Left cardiac atrium (tissue), 4 donors: Measurements from ENCODE around the gene MAFB. TPM values are rescaled to one million over a fixed set of nuclear protein-coding genes. Genes with fewer than 3 reads are reported as not detected.
"Not testable (repeated sequence)": the region's sequence is repeated elsewhere in the genome, so short reads cannot be mapped to it uniquely, and the experiment has no call there.

Source experiments
- ATAC-seq, 2 donors: fragments of 200-7000 bp; cut with Tn5 transposase; one replicate each; pipeline ENCODE4 v1.9.1; 2020; ENCODE audit warnings: mild to moderate bottlenecking in 2 of 2, moderate library complexity in 2 of 2
- DNase-seq: peaks from one replicate; pipeline ENCODE4 v3.0.0-alpha.2; 2020
- intact Hi-C, 2 donors: fragments of 100-400 bp; cut with DNase I; formaldehyde crosslinking; loops; one replicate each; pipeline versions ENCODE4 v1.14.1 to v1.15.1; 2022 to 2023
- long read RNA-seq: library from polyadenylated mRNA; unstranded; transcript quantifications from one replicate; pipeline ENCODE4 v2.0.0, GENCODE V29; 2021
- total RNA-seq, 2 donors: library from RNA; stranded (reverse); fragmentation: NEBNext Ultra II Directional; extraction: Animal tissue kit (Norgen Biotek cat#: 25700); gene quantifications; one replicate each; pipeline ENCODE4 v1.2.1, GENCODE V29; 2021
- donor health status: DM: no; HTN: yes; CAD: no.
- donor health status: DM: no; HTN: yes; CAD: no; lungs with severe emphysema.
- donor health status: DM: yes; HTN: yes; CAD: no.
- donor health status: Dilated cardiomyopathy.

Gene MAFB
- total RNA-seq = 10 to 100 TPM; 24.8 to 32.5 TPM
- long read RNA-seq, transcript MAFB-201 (1 exons, 3,393 nt) = major isoform, 14 of 14 reads
- long read RNA-seq, partial matches to known transcripts = 0 of 14 reads
- long read RNA-seq, other reads (novel, unspliced or antisense) = 0 of 14 reads

DNA sequence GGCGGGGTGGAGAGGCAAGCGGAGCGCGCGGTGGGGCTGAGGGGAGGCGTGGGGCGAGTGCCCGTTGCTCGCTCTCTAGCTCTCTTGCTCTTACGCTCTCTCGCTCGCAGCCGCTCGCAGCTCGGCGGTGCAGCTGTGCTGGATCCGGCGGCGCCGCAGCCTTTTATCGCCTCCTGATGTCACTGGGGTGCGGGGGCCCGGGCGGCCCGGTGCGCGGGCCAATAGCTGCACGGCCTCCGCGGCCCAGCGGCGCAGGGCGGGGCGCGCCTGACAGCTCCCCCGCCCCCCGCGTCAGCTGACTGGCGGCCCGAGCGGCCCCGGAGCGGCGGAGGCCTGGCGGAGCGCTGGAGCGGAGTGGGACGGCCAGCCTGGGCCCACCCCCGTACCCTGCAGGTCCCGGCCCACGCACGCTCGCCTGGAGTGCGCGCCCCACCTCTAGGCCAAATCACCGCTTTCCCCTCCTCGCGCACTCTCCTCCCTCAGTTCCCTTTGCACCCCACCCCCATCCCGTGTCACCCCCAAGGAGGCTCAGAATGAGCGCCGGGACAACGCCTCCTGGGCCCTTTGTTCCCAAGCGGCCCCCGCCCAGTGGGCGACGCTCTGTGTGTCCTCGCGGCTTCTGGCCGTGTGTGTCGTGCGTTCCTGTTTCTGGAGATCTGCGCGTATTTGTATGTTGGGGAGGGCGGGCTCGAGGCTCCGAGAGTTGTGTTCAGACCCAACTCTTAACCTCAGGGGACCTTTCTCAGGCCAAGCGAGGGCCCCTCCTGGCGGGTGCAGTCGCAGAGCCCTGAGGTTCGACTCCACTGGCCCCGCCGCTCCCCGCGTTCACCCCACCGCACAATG is at the start of gene MAFB:
Gene MAFB, minus strand, starts transcription at position 137 of the 843 bp plus-strand sequence. CDS start 386 bp downstream, outside the sequence.
- intact Hi-C loops = loop anchor here in 1 of 2 donors (5.0 to 10.0 kb wide), 2 partner anchors 217 to 1425 kb away; no protein-coding TSS in a partner anchor
- ATAC-seq = peak; percentile 89 to 90

DNA sequence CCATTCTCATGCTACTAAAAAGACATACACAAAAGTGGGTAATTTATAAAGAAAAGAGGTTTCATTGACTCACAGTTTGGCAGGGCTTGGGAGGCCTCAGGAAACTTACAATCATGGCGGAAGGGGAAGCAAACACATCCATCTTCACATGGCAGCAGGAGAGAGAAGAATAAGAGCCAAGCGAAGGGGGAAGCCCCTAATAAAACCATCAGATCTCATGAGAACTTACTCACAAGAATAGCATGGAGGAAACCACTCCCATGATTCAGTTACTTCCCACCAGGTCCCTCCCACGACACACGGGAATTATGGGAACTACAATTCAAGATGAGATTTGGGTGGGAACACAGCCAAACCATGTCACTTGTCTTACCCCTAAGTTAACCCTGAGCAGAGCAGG is 47.4 kb upstream of the MAFB start:
- intact Hi-C loops, ATAC-seq, DNase-seq: not testable (repeated sequence)

More for the DNA sequence above, at the start of gene MAFB:
- DNase-seq = peak; percentile 95

DNA sequence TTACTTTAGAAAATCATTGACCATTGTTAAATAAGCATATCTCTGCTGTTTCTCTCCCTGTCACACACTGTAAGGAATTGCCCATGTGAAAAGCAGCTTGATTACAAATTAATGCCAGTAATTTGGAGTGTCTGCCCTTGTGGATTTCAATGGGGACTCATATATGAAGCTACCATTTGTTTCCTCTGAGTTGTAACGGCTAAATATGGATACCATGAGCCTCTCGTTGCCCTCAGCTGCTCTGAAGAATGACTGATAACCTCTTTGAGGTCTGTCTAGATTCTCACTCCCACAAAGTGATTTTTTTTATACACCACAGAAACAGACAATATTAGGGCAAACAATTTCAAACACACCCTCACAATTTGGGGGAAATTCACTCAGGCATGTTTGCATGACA is 40.0 kb upstream of the MAFB start:
- DNase-seq = no peak
- intact Hi-C loops = no loop called here
- ATAC-seq = no peak

DNA sequence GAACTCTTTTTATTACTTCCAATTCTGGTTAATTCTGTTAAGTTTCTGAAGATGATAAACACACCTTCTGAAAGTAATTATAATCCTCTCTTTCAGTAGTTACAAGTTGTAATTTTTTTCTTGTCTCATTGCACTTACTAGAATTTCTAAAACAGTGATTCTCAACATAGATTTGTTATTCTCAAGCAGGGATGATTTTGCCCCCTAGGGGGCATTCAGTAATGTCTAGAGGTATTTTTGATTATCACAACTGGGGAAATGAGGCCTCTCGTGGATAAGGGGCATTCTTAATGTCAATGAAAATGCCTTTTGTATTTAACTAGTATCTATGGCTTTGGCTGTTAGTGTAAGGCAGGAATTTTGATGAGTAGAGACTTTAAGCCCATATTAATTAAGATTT is 39.4 kb upstream of the MAFB start:
- ATAC-seq = no peak
- no peak for DNase-seq
- intact Hi-C loops = no loop called here

DNA sequence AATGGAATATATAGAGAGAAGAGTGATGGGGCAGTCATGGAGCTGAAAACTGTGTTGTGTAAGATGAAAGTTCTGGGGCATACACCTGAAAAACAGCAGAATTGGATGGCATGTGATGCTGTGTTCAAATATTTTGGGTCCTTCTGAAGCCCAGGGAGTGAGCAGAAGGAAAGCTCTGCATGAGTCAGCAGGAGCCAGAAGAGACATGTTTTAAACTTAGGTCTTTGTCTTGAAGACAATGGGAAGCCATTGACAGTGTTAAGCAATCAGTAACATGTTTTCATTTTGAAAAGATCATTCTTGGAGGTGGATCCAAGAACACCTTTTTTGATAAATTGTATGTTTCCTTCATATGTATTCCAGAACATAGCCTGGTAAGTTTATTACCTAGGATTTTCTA is 38.9 kb upstream of the MAFB start:
- DNase-seq (no peak), ATAC-seq (no peak)
- intact Hi-C loops = no loop called here

DNA sequence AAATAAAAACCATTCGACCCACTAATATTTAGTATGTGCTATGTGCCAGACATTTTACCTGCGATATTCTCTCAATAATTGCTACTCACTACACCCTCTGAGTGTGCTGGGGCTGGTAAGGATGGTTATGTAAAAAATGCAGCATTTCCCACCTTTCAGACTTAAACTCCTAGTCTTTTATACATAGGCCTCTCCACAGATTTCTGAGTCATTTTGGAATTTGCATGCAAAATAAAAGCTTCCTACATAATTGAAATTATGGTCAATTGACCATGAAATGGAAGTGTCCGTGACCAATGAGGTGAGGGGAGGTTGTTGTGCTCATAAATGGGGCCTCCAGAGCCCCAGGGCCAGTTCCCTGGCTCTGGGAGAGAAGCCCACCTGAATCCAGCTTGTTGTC is 37.7 kb upstream of the MAFB start:
- intact Hi-C loops = no loop called here
- ATAC-seq (no peak), DNase-seq (no peak)

DNA sequence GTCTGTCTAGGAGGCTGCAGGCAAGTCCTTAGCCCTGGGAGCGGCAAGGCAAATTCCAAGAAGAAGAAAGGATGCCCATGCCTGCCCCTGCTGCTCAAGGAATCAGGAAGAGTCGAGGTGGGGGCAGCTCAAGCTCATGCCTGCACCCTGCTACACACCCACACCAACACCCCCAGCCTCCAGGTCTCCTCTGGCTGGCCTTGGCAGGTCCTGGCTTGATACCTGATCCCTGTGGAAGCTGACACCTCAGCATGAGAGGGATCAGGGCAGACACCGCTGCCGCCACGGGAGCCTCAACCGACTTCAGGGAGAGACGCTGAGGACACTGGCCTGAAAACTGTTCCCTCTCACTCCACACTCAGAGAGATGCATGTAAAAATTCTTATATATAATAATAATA is 35.5 kb upstream of the MAFB start:
- intact Hi-C loops = no loop called here
- ATAC-seq (no peak), DNase-seq (no peak)

DNA sequence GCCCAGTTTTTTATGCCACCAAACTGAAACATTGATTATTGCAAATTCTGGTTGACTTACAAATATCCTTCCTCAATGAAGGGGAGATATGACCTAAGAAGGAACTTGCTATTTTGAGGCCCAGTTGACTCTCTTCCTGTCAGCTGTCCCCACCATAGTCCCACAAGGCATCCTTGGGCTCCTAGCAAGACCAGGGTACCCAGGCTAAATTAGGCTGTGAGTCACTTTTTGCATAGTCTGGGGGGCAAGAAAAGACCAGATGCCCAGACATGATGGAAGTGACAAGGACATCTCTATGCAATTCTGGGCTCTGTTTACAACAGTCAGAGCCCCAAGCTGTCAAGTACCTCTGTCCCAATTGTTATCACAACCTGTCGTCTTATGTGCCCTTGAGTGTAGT is 31.8 kb upstream of the MAFB start:
- intact Hi-C loops = no loop called here
- no peak for ATAC-seq

DNA sequence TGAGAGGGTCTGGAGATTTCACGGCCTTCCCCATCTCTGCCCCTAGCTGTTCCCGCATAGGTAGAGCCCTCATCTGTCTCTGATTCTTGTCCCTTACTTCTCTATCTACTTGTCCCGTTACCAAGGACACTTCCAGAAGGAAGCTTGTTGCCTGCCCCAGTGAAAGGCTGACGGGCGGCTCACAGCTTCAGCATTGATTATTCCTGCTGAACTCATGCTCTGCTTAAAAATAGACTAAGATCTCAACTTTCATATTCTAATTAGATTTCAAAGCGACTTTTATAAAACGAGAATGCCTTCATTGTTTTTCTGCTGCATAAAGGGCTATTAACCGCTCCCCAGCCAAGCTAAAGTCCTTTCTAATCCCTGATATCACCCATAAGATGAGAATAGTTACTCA is 31.1 kb upstream of the MAFB start:
- intact Hi-C loops = no loop called here
- no peak for DNase-seq
- ATAC-seq = no peak

More for the DNA sequence above, 31.8 kb upstream of the MAFB start:
- DNase-seq = no peak

DNA sequence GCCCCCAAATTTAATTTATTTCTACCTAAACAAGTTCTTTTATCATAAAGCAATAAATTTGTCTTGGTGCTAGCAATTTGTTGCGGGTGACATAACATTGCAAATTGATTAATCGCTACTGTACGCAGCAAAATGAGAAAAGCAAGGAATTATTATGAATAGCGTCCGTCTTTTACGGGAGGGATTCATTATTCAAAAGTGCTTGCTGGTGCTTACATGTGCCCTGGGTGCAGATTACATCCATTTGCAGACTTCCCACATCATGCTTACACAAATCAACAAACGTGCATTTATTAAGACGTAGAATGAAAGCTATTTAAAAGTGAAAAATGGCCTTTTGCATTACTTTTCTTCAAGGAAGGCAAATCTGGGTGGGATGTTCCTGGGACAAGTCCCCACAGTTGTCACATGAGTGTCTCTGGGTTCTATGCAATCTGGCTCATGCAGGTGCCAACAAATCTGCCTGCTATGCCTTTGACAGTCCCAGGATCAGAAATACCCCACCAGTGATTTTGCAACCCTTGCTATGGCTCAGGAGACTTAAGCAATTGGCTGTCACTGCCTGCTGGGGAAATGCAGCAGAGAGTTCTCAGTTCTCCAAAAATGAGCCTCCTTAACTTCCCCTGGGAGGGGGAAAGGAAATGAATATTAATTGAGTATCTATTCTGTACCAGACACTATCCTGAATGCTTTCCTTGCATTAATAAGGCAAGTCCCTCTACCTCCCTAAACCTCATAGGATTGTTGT is 30.1 kb upstream of the MAFB start:
- DNase-seq (no peak), ATAC-seq (no peak)
- intact Hi-C loops = no loop called here

DNA sequence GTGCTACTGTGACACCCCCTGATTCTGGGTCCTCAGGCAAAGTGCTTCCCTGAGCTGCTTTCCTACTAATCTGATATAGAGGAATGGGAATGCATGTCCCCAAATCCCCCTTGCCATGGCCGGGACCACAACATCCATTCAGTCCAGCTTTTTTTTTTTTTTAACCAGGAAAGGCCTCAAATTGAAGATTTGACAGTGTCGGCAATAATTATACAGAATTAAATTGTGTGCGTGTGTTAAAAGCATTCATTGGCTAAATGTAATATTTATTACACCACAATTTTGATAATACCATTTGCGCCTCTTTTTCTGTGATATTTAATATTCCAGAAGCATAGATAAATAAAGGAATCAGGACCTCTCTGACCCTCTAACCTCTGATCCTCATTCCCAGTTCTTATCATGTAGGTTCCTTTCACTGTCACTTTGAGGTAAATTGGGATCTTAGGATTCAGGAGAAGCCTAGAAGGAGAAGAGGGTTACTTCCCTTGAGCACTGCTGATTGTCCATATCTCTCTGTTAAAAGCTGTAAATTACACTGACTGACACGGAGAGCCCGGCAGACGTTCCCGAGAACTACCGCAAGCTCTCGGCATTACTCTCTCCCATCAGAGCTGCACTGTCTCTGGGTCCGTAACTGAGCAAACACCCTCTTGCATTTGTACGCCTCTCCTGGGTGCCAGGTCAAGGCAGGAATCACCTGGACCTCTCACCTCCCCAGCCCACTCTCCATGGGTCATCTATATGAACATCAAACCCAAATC is 29.4 kb upstream of the MAFB start:
- ATAC-seq (no peak), DNase-seq (no peak)
- intact Hi-C loops = no loop called here

DNA sequence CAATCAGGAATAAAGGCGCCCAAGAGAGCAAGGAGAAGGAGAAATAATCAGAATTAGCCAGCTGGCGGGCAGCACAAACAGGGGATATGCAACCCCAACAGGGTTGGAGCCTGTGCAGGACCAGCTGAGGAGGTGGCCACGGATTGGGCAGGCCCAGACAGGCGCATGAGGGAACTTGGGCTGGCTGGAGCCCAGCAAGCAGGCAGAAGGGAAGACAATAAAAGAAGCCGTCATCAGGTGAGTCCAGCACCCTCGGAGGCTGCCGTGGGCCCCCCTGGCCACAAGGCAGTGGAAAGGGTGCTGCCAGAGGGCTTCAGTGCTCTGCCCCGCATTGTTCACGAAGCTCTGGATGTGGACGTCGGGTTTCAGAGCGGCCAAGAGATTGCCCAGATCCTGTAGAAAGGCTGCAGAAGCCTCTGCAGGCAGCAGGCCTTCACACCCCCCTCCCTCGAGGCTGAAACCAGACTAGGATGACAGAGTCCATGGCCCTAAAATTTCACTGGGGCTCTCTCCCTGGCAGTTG is 28.4 kb upstream of the MAFB start:
- no peak for ATAC-seq
- intact Hi-C loops = no loop called here
- no peak for DNase-seq

DNA sequence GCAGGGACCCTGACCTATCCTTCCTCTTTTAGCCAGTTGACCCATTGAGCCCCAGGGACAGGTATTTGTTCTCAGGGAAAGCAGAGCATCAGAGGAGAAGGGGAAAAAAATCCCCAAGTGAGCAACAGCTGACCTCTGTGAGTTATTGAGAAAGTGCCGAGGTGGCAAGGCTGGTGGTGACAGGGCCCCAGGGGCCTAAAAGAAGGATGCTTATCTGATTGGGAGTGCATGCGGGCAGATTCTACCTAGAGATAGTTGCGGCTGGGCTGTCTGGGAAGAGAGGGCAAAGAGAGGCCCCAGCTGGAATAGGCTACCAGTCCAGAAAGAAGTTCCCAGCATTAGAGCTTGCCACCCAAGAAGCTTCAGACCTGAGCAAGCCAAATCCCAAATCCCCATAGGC is 26.5 kb upstream of the MAFB start:
- ATAC-seq (no peak), DNase-seq (no peak)
- intact Hi-C loops = no loop called here

DNA sequence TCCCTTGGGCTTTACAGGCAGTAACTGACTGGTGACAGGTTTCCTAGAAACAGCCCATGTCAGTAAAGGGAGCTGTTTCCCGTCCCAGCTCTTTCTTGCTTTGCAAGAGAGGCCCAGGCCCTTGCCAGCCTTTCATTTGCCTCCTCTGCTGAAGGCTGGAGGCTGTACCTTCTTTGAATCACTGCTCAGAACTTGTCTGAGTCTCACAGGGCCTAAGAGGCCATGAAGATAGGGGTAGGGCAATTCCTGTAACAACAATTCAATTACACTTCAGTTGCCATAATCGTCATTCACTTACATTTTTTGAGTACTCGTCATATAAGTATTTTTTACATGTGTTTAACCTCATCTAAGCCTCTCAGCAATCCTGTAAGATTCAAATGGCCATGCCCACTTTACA is 25.9 kb upstream of the MAFB start:
- no peak for ATAC-seq
- intact Hi-C loops = no loop called here
- DNase-seq = no peak

DNA sequence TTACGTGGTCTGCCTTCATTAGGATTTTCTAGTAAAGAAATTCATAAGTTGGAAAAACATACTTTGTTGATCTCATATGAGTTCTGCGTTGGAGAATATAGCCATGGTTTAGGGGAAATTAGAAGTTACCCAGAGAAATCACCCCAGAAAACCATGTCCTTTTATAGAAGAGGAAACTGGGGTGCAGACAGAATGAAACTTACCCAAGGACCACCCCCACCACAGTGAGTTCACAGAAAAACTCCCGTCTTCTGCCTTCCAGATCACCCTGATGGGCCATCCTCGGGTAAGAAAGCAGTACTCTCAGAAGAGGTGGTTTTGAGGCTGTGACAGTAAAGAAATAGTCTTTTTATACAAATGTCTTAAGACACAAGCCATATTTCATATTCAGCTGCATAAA is 25.1 kb upstream of the MAFB start:
- ATAC-seq = no peak
- intact Hi-C loops = no loop called here
- no peak for DNase-seq

DNA sequence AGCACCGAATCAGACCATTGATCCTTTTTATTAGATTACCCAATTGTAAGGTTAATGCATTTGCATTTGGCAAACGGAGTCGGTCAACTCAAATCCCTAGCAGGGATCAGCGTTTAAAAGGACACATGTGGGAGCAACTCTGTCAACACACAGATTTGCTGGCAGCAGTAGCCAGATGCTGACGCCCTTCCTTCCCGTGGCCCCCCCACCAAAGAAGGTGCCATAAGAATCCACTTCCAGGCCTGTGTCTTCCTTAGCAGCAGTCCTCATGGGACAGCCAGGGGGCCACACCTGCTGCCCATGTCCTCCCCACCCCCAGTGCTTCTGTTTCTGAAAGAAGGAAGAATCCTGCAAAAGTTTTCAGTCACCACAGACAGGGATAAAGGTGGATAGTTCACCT is 24.5 kb upstream of the MAFB start:
- ATAC-seq (no peak), DNase-seq (no peak)
- intact Hi-C loops = no loop called here

DNA sequence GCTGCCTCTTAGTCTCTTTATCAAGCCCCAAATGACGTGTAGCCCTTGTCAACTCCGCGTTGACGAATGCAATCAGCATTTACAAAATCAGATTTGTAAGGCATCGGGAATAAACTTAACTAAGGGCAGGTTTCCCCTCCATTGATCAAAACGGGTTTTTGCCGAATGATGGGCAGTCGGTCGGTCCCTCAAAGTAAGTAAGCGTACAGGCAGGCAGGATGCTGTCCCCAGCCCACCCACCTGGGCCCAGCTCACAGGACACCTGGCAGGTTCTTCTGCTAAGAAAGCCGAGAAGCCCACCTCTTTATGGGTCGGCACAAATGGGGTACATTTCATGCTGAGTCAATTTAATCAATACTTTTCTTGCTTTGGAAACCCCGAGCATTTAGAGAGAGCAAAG is 22.0 kb upstream of the MAFB start:
- intact Hi-C loops = no loop called here
- no peak for DNase-seq

DNA sequence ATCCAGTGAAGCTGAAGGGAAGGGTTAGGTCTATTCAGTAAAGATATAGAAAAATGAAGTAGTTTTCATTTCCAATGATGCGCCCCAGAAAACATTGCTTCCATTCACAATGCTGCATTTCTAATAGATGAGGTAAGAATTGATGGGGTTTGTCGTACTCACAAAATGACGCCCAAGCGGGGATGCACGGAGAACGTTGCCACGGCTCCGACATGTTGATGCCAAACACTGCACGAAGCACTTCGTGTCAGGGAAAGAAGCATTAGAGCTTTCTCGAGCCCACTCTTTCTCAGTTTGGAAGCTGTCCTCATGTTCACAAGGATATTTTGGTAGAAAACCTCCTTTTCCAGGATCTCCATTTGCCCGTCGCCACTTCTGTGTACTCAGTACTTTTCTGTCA is 21.6 kb upstream of the MAFB start:
- DNase-seq = no peak
- no peak for ATAC-seq
- intact Hi-C loops = no loop called here

More for the DNA sequence above, 22.0 kb upstream of the MAFB start:
- ATAC-seq = no peak

DNA sequence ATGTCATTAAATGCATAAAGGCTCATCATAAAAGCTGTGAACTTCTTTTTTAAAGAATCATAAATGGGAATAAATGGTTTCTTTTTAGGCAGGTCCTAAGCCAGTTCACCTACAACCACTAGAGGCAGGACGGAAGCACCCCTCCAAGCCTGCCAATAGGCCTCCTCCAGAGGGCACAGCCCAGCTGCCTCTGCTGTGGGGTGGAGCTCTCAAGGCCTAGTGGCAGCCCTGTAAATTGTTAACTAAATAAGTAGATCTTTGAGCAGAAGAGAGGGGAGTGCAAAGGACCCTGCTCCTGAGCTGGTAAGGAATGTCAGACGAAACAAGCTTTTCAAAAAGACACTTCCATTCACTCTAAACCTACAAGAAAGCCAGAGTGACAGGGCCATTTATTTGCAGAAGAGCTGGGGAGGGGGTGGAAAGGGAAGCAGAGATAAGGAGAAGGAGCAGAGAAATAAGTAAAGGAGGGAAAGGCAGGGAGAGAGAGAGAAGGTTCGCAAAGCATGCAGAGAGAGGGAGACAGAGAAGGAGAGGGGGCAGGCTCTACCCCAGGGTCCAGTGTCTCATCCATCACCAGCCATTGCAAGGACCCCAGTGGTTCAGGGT is 18.0 kb upstream of the MAFB start:
- intact Hi-C loops = no loop called here
- DNase-seq = no peak
- ATAC-seq = no peak
